ENCODE results near the gene ACMSD.

The ACMSD gene

GRCh38 chr2:134949981-134950708 lies 111.7 kb downstream of the ACMSD start:
- DNase-seq (ENCODE audit: low read depth): no peak

GRCh38 chr2:134950886-134951285 lies 112.5 kb downstream of the ACMSD start:
- DNase-seq (ENCODE audit: low read depth): no peak
